CMK (cell line): ENCODE data around the gene RREB1.

Source experiments
- DNase-seq: peaks from one replicate; pipeline ENCODE4 v3.0.0-alpha.2; 2010; ENCODE audit warnings: low read depth

RREB1 gene

GRCh38 chr6:7243179-7243981 is 135.6 kb downstream of the RREB1 start:
- no peak for DNase-seq

GRCh38 chr6:7245668-7246393 is 138.1 kb downstream of the RREB1 start:
- DNase-seq, result no peak

DNA sequence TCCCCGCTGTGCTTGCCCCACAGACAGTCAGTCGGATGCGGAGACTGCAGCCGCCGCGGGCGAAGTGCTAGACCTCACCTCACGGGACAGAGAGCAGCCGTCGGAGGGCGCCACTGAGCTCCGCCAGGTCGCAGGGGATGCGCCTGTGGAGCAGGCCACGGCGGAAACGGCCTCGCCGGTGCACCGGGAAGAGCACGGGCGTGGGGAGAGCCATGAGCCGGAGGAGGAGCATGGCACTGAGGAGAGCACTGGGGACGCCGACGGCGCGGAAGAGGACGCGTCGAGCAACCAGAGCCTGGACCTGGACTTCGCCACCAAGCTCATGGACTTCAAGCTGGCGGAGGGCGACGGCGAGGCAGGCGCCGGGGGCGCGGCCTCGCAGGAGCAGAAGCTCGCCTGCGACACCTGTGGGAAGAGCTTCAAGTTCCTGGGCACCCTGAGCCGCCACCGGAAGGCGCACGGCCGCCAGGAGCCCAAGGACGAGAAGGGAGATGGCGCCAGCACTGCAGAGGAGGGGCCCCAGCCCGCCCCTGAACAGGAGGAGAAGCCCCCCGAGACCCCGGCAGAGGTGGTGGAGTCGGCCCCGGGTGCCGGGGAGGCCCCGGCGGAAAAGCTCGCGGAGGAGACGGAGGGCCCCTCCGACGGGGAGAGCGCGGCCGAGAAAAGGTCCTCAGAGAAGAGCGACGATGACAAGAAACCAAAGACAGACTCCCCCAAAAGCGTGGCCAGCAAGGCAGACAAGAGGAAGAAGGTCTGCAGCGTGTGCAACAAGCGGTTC is 138.8 kb downstream of the RREB1 start:
- no peak for DNase-seq

DNA sequence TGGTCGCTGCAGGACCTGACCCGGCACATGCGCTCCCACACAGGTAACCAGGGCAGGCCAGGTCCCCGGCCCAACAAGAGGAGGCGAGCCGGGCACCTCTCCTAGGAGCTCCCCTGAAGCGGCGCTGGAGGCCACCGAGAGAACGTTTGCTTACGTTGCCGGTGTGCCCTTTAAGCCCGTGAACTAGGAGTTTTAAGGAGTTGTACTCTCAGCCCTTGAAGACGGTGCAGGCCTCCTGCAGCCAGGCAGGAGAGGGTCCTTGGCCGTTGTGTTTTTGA is 139.4 kb downstream of the RREB1 start:
- no peak for DNase-seq

DNA sequence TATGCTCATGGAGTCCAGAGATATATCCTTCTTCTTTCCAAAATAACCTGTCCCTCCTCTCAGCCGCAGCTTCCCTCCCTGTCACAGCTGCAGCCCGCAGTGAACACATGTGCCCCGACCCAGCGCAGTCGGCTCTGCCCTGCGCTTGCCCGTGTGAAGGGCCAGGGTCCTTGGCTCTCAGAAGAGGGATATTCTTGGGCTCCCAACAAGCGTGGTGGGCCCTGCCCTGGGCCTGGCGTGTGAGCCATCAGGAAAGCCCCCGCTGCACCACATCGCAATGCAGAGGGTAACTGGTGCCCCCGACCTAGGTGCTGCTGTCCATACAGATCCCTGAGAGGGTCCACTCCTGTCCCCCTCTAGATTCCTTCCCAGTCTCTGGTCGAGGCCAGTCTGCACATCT is 140.1 kb downstream of the RREB1 start:
- DNase-seq, result no peak

- no peak for DNase-seq
Measured at GRCh38 chr6:7249391-7249790, 141.6 kb downstream of the RREB1 start.

DNA sequence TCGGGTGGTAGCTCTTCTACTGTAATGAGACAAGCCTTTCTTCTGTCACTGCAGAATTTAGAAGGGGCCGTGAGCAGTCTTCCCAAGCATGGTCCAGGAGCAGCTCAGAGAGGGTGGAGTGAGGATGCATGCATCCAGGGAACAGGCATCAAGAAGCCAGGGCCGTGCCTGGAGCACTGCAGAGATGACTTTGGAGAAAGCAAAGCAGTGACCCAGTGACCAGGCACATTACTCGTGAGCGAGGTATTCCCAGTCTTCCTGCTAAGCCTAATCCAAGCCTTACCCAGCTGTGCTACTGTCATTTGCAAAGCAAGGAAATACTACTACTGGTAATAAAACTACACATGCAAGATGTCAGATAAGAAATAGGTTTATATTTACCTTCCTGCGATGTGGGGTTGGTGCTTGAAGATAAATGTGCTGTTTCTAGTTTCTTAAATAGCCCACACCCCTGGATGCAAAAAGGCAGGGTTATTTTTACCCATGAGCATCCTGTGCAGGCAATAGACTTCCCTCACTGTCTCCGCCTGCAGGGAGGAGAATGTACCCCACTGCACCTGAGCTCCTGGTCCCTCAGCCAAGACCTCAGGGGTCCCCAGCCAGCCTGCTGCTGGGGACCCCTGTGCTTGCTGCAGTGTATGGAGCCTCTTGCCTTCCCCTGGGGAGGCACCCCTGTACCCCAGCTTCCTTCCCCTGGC is 142.3 kb downstream of the RREB1 start:
- DNase-seq, result no peak

DNA sequence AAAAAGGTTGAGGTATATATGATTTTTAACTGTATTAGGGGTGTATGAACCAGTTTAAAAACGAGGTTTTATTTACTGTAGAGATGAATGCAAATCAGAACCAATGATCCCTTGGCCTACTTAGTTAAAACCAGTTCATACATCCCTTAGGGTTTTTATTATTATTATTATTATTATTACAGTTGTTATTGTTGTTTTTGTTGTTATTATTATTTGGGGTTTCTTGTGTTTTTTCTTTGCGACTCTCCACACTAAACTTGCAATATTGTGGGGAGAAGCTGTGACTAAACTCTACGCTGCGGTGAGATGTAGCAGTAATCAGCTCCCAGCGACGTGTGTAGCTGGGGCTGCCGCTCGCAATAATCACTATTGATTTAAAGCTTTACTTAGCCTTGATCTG is 143.1 kb downstream of the RREB1 start:
- no peak for DNase-seq

DNA sequence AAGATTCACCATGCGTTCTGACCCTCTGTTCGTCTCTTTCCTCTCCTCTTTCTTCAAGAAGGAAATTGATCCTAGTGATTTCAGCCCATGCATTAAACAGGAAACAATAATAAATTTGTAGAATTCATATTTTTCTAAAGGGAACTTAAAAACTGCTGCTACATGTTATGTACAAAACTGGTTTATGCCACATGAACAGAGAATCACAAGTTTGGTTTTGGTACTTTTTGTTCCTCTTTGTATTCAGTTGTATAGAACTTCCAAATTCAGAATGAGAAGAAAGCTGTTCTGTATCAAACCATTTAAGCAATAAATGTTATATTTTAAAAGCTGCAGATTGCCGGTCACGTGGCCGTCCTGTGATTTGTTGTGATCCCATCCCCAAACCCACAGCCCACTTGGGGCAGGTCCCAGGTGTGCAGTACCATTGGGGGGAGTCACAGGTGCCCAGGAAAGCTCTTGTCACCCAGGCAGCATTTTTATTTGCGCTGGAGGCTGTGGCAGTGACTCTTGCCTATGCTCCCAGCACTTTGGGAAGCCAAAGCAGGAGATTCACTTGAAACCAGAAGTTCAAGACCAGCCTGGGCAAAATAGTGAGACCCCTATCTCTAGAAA is 144.0 kb downstream of the RREB1 start:
- DNase-seq, result no peak

DNA sequence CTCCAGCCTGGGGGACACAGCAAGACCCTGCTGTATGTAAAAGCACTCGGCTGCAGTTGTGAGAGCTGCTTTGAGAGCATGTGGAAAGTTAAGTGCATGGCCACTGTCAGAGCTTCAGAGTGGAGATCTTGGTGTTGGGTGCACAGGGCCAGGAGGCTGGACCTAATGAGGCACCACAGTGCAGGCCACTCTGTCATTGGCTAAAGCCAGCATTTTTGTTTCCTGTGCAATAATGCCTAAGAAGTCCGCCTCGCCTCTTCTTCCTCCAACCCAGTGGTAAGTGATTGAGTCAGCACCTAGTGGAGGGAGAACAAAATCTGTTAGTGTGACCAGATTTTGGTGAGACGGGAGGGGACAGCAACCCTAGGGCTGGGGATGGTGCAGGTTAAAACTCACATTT is 144.6 kb downstream of the RREB1 start:
- DNase-seq, result no peak

- no peak for DNase-seq
Measured at GRCh38 chr6:7254980-7255835, 147.4 kb downstream of the RREB1 start.

GRCh38 chr6:7255918-7256317 is 148.2 kb downstream of the RREB1 start:
- DNase-seq, result no peak

DNA sequence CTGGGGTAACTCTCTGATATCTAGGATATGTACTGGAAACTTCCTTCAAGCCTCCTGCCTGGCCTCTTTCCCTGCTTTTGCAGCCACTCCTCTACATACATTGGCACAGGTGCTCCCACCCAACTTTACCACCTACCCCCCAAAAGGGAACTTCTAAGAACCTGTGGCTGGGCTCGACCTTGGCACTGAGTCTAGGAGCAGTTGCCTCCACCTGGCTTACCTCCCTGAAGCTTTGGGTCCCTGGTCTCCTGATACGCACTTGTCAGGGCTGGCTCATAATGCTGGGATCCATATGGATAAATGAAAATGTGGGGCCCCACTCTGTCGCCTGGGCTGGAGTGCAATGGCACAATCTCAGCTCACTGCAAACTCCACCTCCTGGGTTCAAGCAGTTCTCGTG is 149.0 kb downstream of the RREB1 start:
- DNase-seq, result no peak

GRCh38 chr6:7257521-7258230 is 149.9 kb downstream of the RREB1 start:
- no peak for DNase-seq

GRCh38 chr6:7258231-7258763 is 150.5 kb downstream of the RREB1 start:
- no peak for DNase-seq

DNA sequence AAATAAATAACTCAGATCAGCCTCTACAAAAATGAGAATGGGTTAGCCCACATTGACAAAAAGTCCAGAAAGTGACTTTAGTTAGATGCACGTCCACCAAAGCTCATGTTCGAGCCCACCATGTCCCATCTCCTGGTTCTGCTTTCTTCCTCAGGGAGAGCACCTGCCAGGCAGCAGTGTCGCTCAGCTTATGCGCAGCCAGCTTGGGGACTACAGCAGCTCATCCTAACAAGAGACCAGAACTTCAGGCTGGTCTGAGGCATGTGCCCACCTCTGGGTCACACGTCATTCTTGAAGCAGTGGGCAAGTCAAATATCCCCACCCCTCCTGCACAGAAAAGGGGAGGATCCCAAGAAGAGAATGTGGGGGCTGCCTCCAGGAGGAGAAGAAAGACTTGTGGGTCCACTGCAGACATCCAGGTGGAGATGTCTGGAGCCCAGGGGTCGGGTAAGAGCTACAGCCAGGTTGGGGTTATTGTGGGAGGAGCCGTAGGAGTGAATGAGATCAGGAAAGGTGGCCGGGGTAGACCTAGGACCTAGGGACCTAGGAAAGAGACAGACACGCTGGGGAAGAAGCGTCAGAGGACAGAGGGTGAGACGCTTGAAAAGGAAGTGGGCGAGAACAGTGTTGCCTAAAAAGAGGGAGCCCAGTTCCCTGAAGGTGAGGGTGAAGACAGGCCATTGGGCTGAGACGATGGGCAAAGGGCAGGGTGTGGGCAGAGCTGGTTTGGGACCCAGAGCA is 152.7 kb downstream of the RREB1 start:
- no peak for DNase-seq

- DNase-seq, result no peak
Measured at GRCh38 chr6:7261032-7261841, 153.5 kb downstream of the RREB1 start.

- DNase-seq, result no peak
Measured at GRCh38 chr6:7261852-7262461, 154.2 kb downstream of the RREB1 start.
